Small intestine (tissue), 7 donors: Measurements from ENCODE around the gene YWHAE. TPM values are rescaled to one million over a fixed set of nuclear protein-coding genes. Genes with fewer than 3 reads are reported as not detected.
A peak's percentile ranks its signal among the peaks of the same experiment; 100 is the strongest.
"Not testable (repeated sequence)": the region's sequence is repeated elsewhere in the genome, so short reads cannot be mapped to it uniquely, and the experiment has no call there.

Source experiments
- DNase-seq, 2 donors: peaks; one replicate each; pipeline versions ENCODE4 v3.0.0 to v3.0.0-alpha.2; 2013
- FAIRE-seq: peaks from 2 replicates; lab custom pipeline; 2012; peaks lifted over from hg19 to GRCh38; lab: Jason Lieb, UNC
- H3K27ac ChIP-seq, 3 donors: one replicate each; pipeline ENCODE4 v1.5.1; 2013; ENCODE audit warnings: low read length in 2 of 3, mild to moderate bottlenecking in 2 of 3, control low read depth in 1 of 3, inconsistent platforms in 1 of 3, low read depth in 1 of 3, moderate library complexity in 1 of 3
- H3K27me3 ChIP-seq, 3 donors: one replicate each; pipeline ENCODE4 v1.6.1; 2013; ENCODE audit warnings: low read length in 3 of 3, inconsistent platforms in 1 of 3; ENCODE audit not compliant: control insufficient read depth in 3 of 3, insufficient read depth in 3 of 3
- H3K36me3 ChIP-seq, 3 donors: one replicate each; pipeline ENCODE4 v1.6.1; 2013; ENCODE audit warnings: low read length in 3 of 3, inconsistent platforms in 1 of 3, low read depth in 1 of 3, mild to moderate bottlenecking in 1 of 3, moderate library complexity in 1 of 3; ENCODE audit not compliant: control insufficient read depth in 3 of 3, insufficient read depth in 2 of 3
- H3K4me1 ChIP-seq, 3 donors: one replicate each; pipeline ENCODE4 v1.6.1; 2013; ENCODE audit warnings: low read length in 2 of 3, inconsistent platforms in 1 of 3, low read depth in 1 of 3, mild to moderate bottlenecking in 1 of 3, moderate library complexity in 1 of 3; ENCODE audit not compliant: control insufficient read depth in 3 of 3, insufficient read depth in 2 of 3
- H3K4me3 ChIP-seq, 3 donors: one replicate each; pipeline ENCODE4 v1.5.1; 2013; ENCODE audit warnings: low read length in 3 of 3, control low read depth in 1 of 3, inconsistent platforms in 1 of 3, low read depth in 1 of 3, mild to moderate bottlenecking in 1 of 3, moderate library complexity in 1 of 3
- H3K9me3 ChIP-seq, 2 donors: one replicate each; pipeline ENCODE4 v1.6.1; 2013; ENCODE audit warnings: low read depth in 1 of 2, low read length in 1 of 2; ENCODE audit not compliant: control insufficient read depth in 2 of 2, insufficient read depth in 1 of 2
- WGBS, 3 donors: extraction: QIAGEN DNeasy Blood & Tissue Kit; methylation state at CpG; one replicate each; pipeline ENCODE4 v1.1.7; 2013; 5-methylcytosine and 5-hydroxymethylcytosine counted together
- polyA plus RNA-seq, 4 donors: library from polyadenylated mRNA; stranded (reverse) in 3 of 4; unstranded in 1 of 4; fragments of 200-250 nt in 3 of 4; fragments of 120-200 nt in 1 of 4; gene quantifications; one replicate each; pipeline versions ENCODE4 v1.2.1 to v1.2.3, GENCODE V29; 2013
- donor health status: healthy with polysubstance abuse.
- donor health status: control.
- donor health status: control.
- donor health status: Bipolar disorder and iron deficiency.
- donor health status: healthy.

Gene YWHAE
- polyA plus RNA-seq, 4 donors, result 235 to 618 (median 321) TPM

DNA sequence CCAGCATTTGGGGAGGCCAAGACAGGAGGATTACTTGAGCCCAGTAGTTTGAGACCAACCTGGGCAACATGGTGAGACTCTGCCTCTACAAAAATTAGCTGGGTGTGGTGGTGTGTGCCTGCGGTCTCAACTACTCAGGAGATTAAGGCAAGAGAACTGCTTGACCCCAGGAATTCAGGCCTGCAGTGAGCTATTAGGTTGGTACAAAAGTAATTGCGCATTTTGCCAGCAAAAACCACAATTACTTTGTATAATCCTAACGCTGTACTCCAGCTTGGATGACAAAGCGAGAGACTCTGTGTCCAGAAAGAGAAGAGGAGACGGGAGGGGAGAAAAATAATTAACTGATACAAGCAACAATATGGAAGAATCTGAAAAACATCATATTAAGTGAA, 32.7 kb downstream of the YWHAE start:
- 56 to 72% (median 65%) methylated on average over 5 of the region's 5 CpGs for WGBS, 3 donors
- no peak overlapping the region for H3K4me3 ChIP-seq
- peaks cover 2 to 49% (median 2%) of the 10 kb centered on the region in 3 donors for H3K36me3 ChIP-seq
- no peaks in the 10 kb centered on the region for H3K9me3 ChIP-seq
- DNase-seq (no peak), FAIRE-seq (no peak)
- no peak overlapping the region for H3K27ac ChIP-seq
- H3K27me3 ChIP-seq, result no peaks in the 10 kb centered on the region
- peaks cover 0 to 6% (median 3%) of the 10 kb centered on the region in 3 donors for H3K4me1 ChIP-seq

DNA sequence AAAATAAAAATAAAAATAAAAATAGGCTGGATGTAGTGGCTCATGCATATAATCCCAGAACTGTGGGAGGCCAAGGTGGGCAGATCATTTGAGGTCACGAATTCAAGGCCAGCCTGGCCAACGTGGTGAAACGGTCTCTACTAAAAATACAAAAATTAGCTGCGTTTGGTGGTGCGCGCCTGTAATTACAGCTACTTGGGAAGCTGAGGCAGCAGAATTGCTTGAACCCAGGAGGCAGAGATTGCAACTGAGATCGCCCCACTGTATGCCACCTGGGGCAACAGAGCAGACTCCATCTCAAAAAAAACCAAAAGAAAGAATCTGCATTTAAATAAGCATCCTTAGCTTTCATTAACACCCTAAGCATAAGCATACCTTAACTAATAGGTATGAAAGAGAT, 33.8 kb downstream of the YWHAE start:
- FAIRE-seq, result no peak
- WGBS, 3 donors, result 83 to 87% (median 85%) methylated on average over 7 of the region's 7 CpGs

DNA sequence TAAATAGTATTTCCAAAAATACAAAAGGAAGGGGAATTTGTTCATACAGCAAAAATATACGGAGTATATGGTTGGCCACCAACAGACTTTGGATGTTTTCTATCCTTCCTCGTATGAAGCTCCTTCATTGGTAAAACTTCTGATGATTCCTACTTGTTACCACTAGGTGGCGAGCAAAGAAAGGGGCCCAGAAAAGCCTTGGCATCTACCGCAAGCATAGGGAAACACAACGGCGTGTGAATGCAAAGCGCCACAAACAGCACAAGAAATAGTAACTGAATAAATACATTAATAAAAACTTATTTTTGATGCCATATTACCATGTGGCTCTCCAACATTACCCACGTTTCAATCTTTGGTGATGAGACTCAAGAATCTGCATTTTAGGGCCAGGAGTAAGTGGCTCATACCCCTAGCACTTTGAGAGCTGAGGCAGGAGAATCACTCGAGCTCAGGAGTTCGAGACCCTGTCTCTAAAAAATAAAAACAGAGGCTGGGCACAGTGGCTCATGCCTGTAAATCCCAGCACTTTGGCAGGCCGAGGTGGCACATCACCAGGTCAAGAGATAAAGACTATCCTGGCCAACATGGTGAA, 34.5 kb downstream of the YWHAE start:
- H3K36me3 ChIP-seq, result peaks cover 2 to 51% (median 3%) of the 10 kb centered on the region in 3 donors
- no peaks in the 10 kb centered on the region for H3K9me3 ChIP-seq
- H3K27me3 ChIP-seq, result no peaks in the 10 kb centered on the region
- peaks cover 0 to 10% (median 3%) of the 10 kb centered on the region in 3 donors for H3K4me1 ChIP-seq
- 11 to 13% (median 12%) methylated on average over 11 of the region's 11 CpGs for WGBS, 3 donors
- peak overlapping the region in 2 of 3 donors; percentile 27 to 35 for H3K27ac ChIP-seq
- H3K4me3 ChIP-seq, result no peak overlapping the region
- DNase-seq (peak; percentile 82 to 84), FAIRE-seq (no peak)

More for the DNA sequence above, 33.8 kb downstream of the YWHAE start:
- H3K9me3 ChIP-seq, result no peaks in the 10 kb centered on the region
- no peak overlapping the region for H3K4me3 ChIP-seq
- no peaks in the 10 kb centered on the region for H3K27me3 ChIP-seq
- no peak for DNase-seq
- H3K36me3 ChIP-seq, result peaks cover 2 to 46% (median 2%) of the 10 kb centered on the region in 3 donors
- H3K27ac ChIP-seq, result no peak overlapping the region
- peaks cover 0 to 10% (median 3%) of the 10 kb centered on the region in 3 donors for H3K4me1 ChIP-seq

DNA sequence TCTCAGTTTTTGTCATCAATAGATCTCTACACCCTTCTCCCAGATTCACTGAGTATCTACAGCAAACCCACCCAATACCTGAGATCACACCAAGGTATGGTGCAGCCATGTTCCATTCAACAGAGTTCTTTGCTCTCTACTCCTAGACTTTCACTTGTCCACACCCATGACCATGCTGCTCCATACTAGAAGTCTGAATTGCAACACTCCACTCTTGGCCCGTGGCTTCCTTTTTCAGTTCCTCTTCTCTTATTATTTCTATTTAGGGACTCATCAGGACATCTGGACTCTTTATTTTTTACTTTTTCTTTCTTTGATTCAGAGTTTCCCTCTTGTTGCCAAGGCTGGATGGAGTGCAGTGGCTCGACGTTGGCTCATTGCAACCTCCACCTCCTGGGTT, 37.1 kb downstream of the YWHAE start:
- peaks cover 0 to 10% (median 3%) of the 10 kb centered on the region in 3 donors for H3K4me1 ChIP-seq
- DNase-seq (peak in 1 of 2 donors; percentile 38), FAIRE-seq (no peak)
- no peaks in the 10 kb centered on the region for H3K27me3 ChIP-seq
- peaks cover 4 to 53% (median 9%) of the 10 kb centered on the region in 3 donors for H3K36me3 ChIP-seq
- 33 to 51% (median 47%) methylated on average over 3 of the region's 3 CpGs for WGBS, 3 donors
- H3K27ac ChIP-seq, result no peak overlapping the region
- no peaks in the 10 kb centered on the region for H3K9me3 ChIP-seq
- no peak overlapping the region for H3K4me3 ChIP-seq

GRCh38 chr17:1362065-1362848, 37.8 kb downstream of the YWHAE start:
- peaks cover 0 to 10% (median 3%) of the 10 kb centered on the region in 3 donors for H3K4me1 ChIP-seq
- peaks cover 4 to 56% (median 9%) of the 10 kb centered on the region in 3 donors for H3K36me3 ChIP-seq
- no peaks in the 10 kb centered on the region for H3K27me3 ChIP-seq
- H3K9me3 ChIP-seq, result no peaks in the 10 kb centered on the region
- peak overlapping the region in 1 of 3 donors; percentile 48 for H3K27ac ChIP-seq
- DNase-seq (no peak), FAIRE-seq (no peak)
- 40 to 53% (median 48%) methylated on average over 10 of the region's 10 CpGs for WGBS, 3 donors
- no peak overlapping the region for H3K4me3 ChIP-seq

- Histone ChIP-seq H3K27ac (no peak overlapping the region), H3K4me1 (peaks cover 0 to 10% (median 3%) of the 10 kb centered on the region in 3 donors), H3K4me3 (no peak overlapping the region), H3K9me3 (no peaks in the 10 kb centered on the region), H3K27me3 (no peaks in the 10 kb centered on the region), H3K36me3 (peaks cover 4 to 60% (median 9%) of the 10 kb centered on the region in 3 donors)
- DNase-seq, result no peak
- FAIRE-seq, result no peak
- 61 to 77% (median 69%) methylated on average over 12 of the region's 12 CpGs for WGBS, 3 donors
Observed at GRCh38 chr17:1360975-1361374, 39.0 kb downstream of the YWHAE start.

DNA sequence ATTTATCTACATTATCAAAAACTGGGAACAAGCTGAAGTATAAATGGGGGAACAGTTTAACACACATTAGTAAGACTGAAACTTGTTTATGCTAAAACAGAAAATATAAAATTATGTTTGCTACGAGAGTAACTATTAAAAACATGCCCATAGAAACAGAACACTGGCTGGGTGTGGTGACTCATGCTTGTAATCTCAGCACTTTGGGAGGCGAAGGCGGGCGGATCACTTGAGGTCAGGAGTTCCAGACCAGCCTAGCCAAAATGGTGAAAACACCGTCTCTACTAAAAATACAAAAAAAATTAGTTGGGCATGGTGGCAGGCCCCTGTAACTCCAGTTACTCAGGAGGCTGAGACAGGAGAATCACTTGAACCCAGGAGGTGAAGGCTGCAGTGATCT, 39.7 kb downstream of the YWHAE start:
- not testable (repeated sequence) for H3K4me1 ChIP-seq, H3K4me3 ChIP-seq, H3K27me3 ChIP-seq, H3K9me3 ChIP-seq, DNase-seq, FAIRE-seq
- Histone ChIP-seq H3K27ac (peak overlapping the region in 1 of 3 donors; percentile 35), H3K36me3 (peaks cover 4 to 63% (median 9%) of the 10 kb centered on the region in 3 donors)
- WGBS, 3 donors, result 39 to 51% (median 39%) methylated on average over 5 of the region's 5 CpGs

GRCh38 chr17:1354030-1354429, 46.0 kb downstream of the YWHAE start:
- Histone ChIP-seq H3K4me1 (no peaks in the 10 kb centered on the region), H3K36me3 (peaks cover 4 to 80% (median 9%) of the 10 kb centered on the region in 3 donors), H3K27me3 (no peaks in the 10 kb centered on the region), H3K4me3 (no peak overlapping the region), H3K9me3 (no peaks in the 10 kb centered on the region), H3K27ac (peak overlapping the region in 1 of 3 donors; percentile 72)
- whole genome bisulfite sequencing, 3 donors, result 76 to 90% (median 86%) methylated on average over 7 of the region's 7 CpGs
- DNase-seq (peak in 1 of 2 donors; percentile 53), FAIRE-seq (no peak)
